ENCODE data around the gene LAMC3.

Gene LAMC3

DNA sequence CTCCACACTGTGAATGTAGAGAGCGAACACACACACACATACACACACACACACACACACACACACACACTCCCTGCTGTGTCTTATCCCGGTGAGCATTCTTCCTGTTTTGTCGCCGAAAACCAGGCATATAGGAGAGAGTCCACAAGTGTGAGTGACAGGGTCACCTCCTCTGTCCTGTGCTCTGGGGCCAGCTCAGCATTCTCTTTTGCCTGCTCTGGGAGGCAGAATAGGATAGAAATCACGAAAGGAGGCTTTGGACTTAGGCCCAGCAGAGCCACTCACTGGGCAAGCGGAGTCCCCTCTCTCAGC lies 3.0 kb downstream of the LAMC3 start:
- peaks cover 0 to 11% (median 0%) of the 10 kb centered on the region in 11 experiments; a peak in 5 of 22 replicates for H4K20me1 ChIP-seq
- no peaks in the 10 kb centered on the region for H3K36me3 ChIP-seq
- H3K4me2 ChIP-seq: no peak overlapping the region
- H3K27me3 ChIP-seq: peaks cover 22 to 38% (median 30%) of the 10 kb centered on the region in 11 experiments
- no peak overlapping the region for H3K27ac ChIP-seq
- H3K9ac ChIP-seq: no peak overlapping the region
- TF ChIP-seq Cebpa-rat (IDR thresholded peaks at IDR 0.05): no peak
- H3K4me3 ChIP-seq: no peak overlapping the region
- H3K9me3 ChIP-seq (replicated peaks in 1 of 11): no peaks in the 10 kb centered on the region
- peaks cover 0 to 17% (median 10%) of the 10 kb centered on the region in 10 experiments; a peak in 9 of 20 replicates for H3K4me1 ChIP-seq

DNA sequence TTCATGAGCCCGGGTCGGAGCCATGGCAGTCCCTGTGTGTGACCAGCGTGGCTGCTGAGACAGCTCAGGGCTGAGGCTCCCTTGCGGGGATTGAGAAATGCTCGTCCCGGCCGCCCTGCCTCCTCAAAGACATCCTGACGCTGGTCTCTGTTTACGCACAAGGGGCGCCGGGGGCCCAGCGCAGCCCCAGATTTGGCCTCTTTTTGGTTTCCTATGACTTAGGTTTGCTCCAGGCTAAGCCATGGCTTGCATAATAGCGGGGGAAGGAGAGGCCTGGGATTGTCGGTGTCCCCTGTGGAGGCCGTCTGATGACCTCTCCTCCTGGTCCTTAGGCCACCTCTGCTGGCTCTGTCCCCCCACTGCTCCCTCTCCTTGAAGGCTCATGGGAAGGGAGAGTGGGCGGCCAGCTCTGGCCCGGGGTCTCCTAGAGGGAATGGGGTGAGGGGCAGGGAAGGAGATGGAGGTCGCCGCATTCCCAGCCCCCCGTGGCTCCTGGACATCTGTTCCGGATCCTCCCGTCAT lies 3.5 kb downstream of the LAMC3 start:
- Histone ChIP-seq H3K27me3 (peaks cover 22 to 35% (median 30%) of the 10 kb centered on the region in 11 experiments), H4K20me1 (peaks cover 0 to 11% (median 0%) of the 10 kb centered on the region in 11 experiments; a peak in 5 of 22 replicates), H3K36me3 (no peaks in the 10 kb centered on the region), H3K4me3 (no peak overlapping the region), H3K9ac (no peak overlapping the region), H3K27ac (no peak overlapping the region), H3K4me1 (peaks cover 0 to 17% (median 10%) of the 10 kb centered on the region in 10 experiments; a peak in 9 of 20 replicates), H3K9me3 (replicated peaks in 1 of 11) (no peaks in the 10 kb centered on the region), H3K4me2 (no peak overlapping the region)
- no peak for TF ChIP-seq Cebpa-rat (IDR thresholded peaks at IDR 0.05)

DNA sequence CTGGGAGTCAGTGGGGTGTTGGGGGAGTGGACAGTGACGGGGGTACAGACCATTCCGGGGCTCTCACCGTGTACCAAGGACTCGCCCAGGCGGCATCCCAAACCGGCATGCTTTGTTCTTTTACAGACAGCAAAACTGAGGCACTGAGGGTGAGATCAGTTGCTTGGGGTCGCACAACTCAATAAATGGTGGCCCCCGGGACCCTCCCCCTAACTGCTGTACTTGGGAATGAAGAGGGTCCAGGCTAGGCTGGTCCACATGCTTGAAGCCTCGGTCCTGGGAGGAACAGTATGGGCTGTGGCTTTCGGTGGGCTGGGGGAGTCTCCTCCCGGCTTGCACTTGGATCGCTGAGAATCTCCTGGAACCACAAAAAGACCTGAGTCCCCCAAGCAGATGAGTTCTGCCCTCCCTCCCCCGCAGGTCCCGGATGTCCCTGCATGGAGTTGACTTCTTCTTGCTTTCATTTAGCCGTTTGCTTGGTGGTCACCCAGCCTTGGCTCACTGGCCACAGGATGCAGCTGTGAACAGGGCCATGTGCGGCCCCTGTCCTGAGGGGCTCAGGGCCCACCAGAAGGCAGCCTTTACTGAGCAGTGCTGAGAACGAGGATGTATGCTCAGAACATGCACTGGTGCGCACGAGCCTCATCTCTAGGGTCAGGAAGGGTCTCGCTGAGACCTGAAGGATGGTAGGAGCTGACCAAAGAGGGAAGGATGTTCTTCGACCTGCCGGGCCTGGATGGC lies 4.2 kb downstream of the LAMC3 start:
- TF ChIP-seq Cebpa-rat (IDR thresholded peaks at IDR 0.05): no peak
- Histone ChIP-seq H3K36me3 (no peaks in the 10 kb centered on the region), H3K9me3 (replicated peaks in 1 of 11) (no peaks in the 10 kb centered on the region), H3K9ac (no peak overlapping the region), H4K20me1 (peaks cover 0 to 11% (median 0%) of the 10 kb centered on the region in 11 experiments; a peak in 5 of 22 replicates), H3K4me2 (peak overlapping the region in 3 of 11 experiments; percentile 2 to 13 (median 8); a peak in 1 of 22 replicates), H3K4me1 (peaks cover 0 to 17% (median 10%) of the 10 kb centered on the region in 10 experiments; a peak in 9 of 20 replicates), H3K27ac (no peak overlapping the region), H3K27me3 (peaks cover 21 to 28% (median 25%) of the 10 kb centered on the region in 11 experiments), H3K4me3 (no peak overlapping the region)

DNA sequence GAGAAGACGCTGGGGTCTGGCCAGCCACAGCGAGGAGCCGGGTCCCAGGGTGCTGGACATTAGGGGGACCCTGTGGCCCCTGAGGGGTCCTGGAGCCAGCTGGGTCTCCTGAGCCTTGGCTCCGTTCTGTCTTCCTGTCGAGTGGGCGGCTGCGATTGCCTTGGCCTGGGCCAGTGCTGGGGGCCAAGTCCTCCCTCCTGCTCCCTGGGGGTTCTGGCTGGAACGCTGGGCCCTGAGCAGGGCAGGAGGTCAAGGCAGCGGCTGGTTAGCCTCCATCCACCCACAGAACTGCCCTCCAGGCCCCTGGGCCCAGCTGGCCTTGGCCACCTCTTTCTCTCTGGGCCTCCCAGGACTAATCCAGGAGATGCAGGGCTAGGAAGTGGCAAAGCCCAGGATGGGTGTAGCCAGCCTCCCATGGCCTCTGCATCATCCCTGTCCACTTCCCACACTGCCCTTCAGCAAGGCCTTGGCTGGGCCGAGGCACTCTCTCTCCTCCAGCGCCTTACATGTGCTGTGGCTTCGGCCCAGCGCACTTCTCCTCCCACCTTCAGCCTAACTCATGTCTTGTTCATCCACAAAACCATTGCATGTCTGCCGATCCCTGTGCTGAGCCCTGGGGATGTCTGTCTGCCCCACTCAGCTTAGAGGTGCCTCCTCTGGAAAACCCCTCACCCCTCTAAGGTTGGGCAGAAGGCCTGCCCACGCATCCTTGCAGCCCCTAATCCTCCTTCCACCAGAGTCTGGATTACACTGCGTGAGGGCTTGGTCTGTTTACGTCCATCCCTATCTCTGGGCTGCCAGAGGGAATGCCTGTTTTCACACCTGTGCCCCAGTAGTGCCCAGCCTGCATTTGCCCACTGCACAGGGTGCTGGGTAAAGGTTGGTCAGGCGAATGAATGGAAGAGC lies 5.0 kb downstream of the LAMC3 start:
- H3K27me3 ChIP-seq: peaks cover 13 to 20% (median 17%) of the 10 kb centered on the region in 11 experiments
- H3K4me2 ChIP-seq: peak overlapping the region in 1 of 11 experiments; percentile 13; a peak in 1 of 22 replicates
- H3K4me3 ChIP-seq: no peak overlapping the region
- H4K20me1 ChIP-seq: peaks cover 0 to 11% (median 0%) of the 10 kb centered on the region in 11 experiments; a peak in 5 of 22 replicates
- H3K9me3 ChIP-seq (replicated peaks in 1 of 11): no peaks in the 10 kb centered on the region
- H3K36me3 ChIP-seq: no peaks in the 10 kb centered on the region
- peaks cover 0 to 16% (median 10%) of the 10 kb centered on the region in 10 experiments; a peak in 9 of 20 replicates for H3K4me1 ChIP-seq
- H3K9ac ChIP-seq: no peak overlapping the region
- no peak overlapping the region for H3K27ac ChIP-seq
- TF ChIP-seq Cebpa-rat (IDR thresholded peaks at IDR 0.05): no peak

DNA sequence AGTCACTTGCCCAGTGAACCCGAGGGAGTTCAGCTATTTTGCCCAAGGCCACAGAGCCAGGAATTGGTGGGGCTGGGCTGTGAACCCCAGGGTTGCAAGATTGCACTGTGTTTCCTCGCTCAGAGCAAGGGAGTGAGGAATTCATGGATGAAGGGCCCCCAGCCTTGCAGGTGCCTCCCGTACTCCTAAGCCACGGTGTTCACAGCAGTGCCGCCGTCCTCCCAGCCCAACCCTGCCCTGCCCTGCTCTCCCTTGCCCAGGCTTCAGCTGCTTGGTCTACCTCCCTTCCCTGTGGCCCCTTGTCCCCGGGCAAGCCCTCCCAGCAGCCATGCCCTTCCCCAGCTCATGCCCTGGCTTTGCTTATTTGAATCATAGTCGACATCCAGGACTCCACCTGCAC lies 6.1 kb downstream of the LAMC3 start:
- Histone ChIP-seq H3K4me2 (no peak overlapping the region), H4K20me1 (peaks cover 0 to 11% (median 0%) of the 10 kb centered on the region in 11 experiments; a peak in 5 of 22 replicates), H3K4me1 (peaks cover 0 to 12% (median 8%) of the 10 kb centered on the region in 10 experiments; a peak in 6 of 20 replicates), H3K9me3 (replicated peaks in 1 of 11) (no peaks in the 10 kb centered on the region), H3K9ac (no peak overlapping the region), H3K27ac (no peak overlapping the region), H3K4me3 (no peak overlapping the region), H3K36me3 (no peaks in the 10 kb centered on the region), H3K27me3 (peaks cover 2 to 9% (median 6%) of the 10 kb centered on the region in 11 experiments; a peak in 14 of 22 replicates)
- no peak for TF ChIP-seq Cebpa-rat (IDR thresholded peaks at IDR 0.05)

DNA sequence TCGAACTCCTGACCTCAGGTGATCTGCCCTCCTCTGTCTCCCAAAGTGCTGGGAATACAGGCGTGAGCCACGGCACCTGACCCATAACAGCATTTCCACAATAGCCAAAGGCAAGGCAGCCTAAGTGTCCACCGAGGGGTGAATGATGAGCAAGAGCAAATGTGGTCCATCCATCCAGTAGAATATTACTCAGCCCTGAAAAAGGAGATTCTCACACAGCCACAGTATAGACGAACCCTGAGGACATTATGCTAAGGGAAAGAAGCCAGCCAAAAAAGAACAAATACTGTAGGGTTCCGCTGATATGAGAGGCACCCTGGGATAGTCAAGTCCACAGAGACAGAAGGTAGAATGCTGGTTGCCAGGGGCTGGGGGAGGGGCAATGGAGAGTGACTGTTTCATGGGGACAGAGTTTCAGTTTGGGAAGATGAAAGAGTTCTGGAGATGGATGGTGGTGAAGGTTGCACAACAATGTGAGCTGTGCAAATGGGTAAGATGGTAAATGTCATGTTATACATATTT lies 7.0 kb downstream of the LAMC3 start:
- Histone ChIP-seq H3K27me3 (0 out of 22 replicates have a peak, but pooled peaks cover 0 to under 1% (median 0%) of the 10 kb centered on the region in 11 experiments), H4K20me1 (peaks cover 0 to 6% (median 0%) of the 10 kb centered on the region in 11 experiments; a peak in 5 of 22 replicates), H3K4me3 (no peak overlapping the region), H3K9ac (no peak overlapping the region), H3K9me3 (replicated peaks in 1 of 11) (no peaks in the 10 kb centered on the region), H3K4me2 (no peak overlapping the region), H3K36me3 (no peaks in the 10 kb centered on the region), H3K4me1 (peaks cover 0 to 12% (median 8%) of the 10 kb centered on the region in 10 experiments; a peak in 6 of 20 replicates), H3K27ac (no peak overlapping the region)
- peak in 4 of 11 experiments; percentile 15 to 63 (median 16); a peak in 2 of 22 replicates for TF ChIP-seq Cebpa-rat (IDR thresholded peaks at IDR 0.05)

DNA sequence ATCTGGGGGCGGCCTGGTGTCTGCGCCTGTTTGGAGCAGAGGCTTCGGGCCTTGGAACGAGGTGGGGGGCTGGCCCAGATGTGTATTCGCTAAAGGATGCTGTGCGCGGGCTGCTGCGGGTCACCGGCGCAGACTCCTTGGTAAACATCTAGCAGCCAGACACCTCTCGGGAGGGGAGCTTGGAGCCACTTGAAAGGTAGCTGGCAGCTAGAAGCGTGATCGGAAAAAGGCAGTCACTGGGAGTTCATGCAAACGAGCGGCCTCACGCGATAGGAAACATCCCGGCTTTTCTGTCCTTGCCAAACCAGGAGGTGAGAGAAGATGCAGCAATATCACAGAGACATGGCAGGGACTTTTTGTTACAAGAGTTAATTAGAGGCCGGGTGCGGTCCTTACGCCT lies 8.1 kb downstream of the LAMC3 start:
- peaks cover 0 to 12% (median 8%) of the 10 kb centered on the region in 10 experiments; a peak in 6 of 20 replicates for H3K4me1 ChIP-seq
- no peaks in the 10 kb centered on the region for H3K36me3 ChIP-seq
- H4K20me1 ChIP-seq: peaks cover 0 to 6% (median 0%) of the 10 kb centered on the region in 11 experiments; a peak in 5 of 22 replicates
- no peak overlapping the region for H3K4me3 ChIP-seq
- no peaks in the 10 kb centered on the region for H3K9me3 ChIP-seq (replicated peaks in 1 of 11)
- H3K4me2 ChIP-seq: no peak overlapping the region
- H3K9ac ChIP-seq: no peak overlapping the region
- H3K27me3 ChIP-seq: no peaks in the 10 kb centered on the region
- H3K27ac ChIP-seq: no peak overlapping the region
- TF ChIP-seq Cebpa-rat (IDR thresholded peaks at IDR 0.05): no peak

DNA sequence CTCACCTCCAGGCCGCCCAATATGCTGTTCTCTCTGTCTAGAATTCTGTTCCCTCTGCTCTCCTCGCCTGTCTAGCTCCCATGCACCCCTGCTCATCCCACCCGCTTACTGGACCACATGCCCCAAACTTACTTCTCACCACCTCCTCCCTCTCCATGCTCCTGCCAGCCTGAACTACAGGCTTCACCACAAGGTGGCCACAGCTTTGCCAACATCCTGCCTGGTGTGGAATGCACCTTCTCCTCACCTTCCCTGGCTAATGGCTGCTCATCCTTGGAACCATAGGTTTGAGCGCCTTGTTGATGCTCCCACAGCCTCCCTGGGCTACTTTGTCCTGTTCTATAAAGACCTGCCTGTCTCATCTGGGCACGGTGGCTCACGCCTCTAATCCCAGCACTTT lies 9.6 kb downstream of the LAMC3 start:
- Histone ChIP-seq H3K27ac (no peak overlapping the region), H3K4me2 (no peak overlapping the region), H3K36me3 (no peaks in the 10 kb centered on the region), H4K20me1 (peaks cover 0 to 5% (median 0%) of the 10 kb centered on the region in 11 experiments; a peak in 3 of 22 replicates), H3K9ac (no peak overlapping the region), H3K27me3 (no peaks in the 10 kb centered on the region), H3K4me1 (peaks cover 0 to 7% (median 3%) of the 10 kb centered on the region in 10 experiments; a peak in 5 of 20 replicates), H3K4me3 (no peak overlapping the region), H3K9me3 (replicated peaks in 1 of 11) (no peaks in the 10 kb centered on the region)
- TF ChIP-seq Cebpa-rat (IDR thresholded peaks at IDR 0.05): no peak
